GM21529 (cell line): Measurements from ENCODE around the gene WDR53.
"Not testable (repeated sequence)": the region's sequence is repeated elsewhere in the genome, so short reads cannot be mapped to it uniquely, and the experiment has no call there.

Source experiments
- ATAC-seq: cut with Tn5 transposase; IDR thresholded peaks from one replicate; pipeline ENCODE4 v1.9.1; 2021; ENCODE audit not compliant: unreplicated experiment

WDR53 gene

GRCh38 chr3:196568246-196569002 is at the start of gene WDR53, which contains the start of gene FBXO45:
Gene WDR53, minus strand, starts transcription at chr3:196568554. Its CDS starts 7,079 bp downstream, at chr3:196561475.
Gene FBXO45, plus strand, starts transcription at chr3:196568660. Its CDS starts 325 bp downstream, at chr3:196568985.
- ATAC-seq: peak; percentile 96

- ATAC-seq: no peak
Observed at GRCh38 chr3:196617256-196617655, 48.9 kb upstream of the WDR53 start.

DNA sequence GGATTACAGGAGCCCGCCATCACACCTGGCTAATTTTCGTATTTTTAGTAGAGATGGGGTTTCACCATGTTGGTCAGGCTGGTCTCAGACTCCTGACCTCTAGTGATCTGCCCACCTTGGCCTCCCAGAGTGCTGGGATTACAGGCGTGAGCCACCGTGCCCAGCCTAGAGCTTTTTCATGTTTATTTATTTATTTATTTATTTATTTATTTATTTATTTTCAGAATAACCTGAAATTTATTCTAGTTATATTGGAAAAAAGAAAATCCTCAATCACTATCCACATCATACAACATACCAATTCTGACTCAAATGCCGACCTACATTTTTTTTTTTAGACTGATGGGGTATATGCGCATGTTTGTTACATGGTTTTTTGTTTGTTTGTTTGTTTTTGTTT is 46.9 kb upstream of the WDR53 start:
- ATAC-seq: not testable (repeated sequence)

- no peak for ATAC-seq
Observed at GRCh38 chr3:196611761-196612483, 43.6 kb upstream of the WDR53 start.

DNA sequence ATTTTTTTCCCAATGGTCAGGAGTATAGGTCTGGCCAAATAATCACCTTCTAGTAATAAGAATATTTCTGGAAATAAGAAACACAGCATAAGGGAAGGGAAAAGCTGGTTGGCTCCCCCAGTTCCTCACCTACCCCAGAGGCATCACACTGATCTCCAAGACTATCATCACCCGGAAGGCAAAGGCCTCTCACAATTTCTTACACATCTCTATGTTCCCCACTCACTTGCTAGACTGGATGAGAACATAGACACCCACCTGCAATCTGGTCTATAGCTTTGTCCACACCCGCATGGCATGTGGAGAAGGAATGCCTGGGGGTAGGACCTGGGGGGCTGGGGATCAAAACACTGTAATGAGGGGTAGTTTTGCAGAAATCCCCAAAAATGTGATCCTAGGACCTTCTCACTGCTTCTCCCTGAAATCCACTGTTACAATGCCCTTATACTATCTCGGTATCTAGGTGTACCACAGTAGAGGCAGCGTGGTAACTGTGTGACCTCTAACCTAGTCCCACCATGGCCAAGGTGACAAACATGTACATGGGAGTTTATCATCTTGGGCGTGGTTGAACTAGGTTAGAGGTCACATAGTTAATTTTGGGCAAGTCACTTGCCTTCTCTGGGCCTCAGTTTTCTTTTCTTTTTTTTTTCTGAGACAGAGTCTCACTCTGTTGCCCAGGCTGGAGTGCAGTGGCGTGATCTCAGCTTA is 41.6 kb upstream of the WDR53 start:
- no peak for ATAC-seq

GRCh38 chr3:196609343-196609775 is 41.0 kb upstream of the WDR53 start:
- peak; percentile 84 for ATAC-seq

- no peak for ATAC-seq
Observed at GRCh38 chr3:196608693-196609092, 40.3 kb upstream of the WDR53 start.

- ATAC-seq: no peak
Observed at GRCh38 chr3:196604548-196604947, 36.2 kb upstream of the WDR53 start.

- no peak for ATAC-seq
Observed at GRCh38 chr3:196603683-196604082, 35.3 kb upstream of the WDR53 start.

- ATAC-seq: no peak
Observed at GRCh38 chr3:196602673-196603072, 34.3 kb upstream of the WDR53 start.

DNA sequence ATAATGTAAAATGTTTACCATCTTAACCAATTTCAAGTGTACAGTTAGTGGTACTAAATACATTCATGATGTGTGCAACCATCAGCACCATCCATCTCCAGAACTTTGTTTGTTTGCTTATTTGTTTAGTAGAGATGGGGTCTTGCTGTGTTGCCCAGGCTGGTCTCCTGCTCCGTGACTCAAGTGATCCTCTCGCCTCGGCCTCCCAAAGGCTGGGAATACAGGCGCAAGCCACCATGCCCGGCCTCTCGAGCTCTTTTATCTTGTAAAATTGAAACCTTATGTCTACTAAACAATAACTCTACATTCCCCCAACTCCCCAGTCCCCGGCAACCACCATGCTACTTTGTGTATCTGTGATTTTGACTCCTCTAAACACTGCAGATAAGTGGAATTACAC is 32.0 kb upstream of the WDR53 start:
- ATAC-seq: no peak

GRCh38 chr3:196599734-196600128 is 31.4 kb upstream of the WDR53 start:
- ATAC-seq: no peak

GRCh38 chr3:196597971-196598733 is 29.8 kb upstream of the WDR53 start:
- ATAC-seq: not testable (repeated sequence)

DNA sequence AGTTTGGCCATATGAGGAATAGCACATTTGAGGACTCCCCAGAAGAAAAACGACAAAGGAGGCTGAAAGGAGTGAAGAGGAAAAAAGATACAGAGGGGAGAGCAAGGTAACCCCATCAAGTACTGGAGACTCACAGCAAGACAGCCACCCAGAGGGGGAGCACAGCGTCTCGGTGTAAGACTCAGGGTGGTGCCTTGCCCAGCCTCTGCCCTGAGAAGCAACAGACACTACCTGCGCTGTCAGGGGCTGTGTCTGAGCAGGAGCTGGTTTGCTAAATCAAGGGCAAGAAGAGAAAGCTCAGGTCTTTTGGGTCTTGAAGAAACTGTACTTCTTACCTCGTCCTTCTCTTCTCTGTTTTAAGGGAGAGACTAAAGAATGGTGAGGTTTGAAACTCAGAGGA is 28.0 kb upstream of the WDR53 start:
- ATAC-seq: no peak

DNA sequence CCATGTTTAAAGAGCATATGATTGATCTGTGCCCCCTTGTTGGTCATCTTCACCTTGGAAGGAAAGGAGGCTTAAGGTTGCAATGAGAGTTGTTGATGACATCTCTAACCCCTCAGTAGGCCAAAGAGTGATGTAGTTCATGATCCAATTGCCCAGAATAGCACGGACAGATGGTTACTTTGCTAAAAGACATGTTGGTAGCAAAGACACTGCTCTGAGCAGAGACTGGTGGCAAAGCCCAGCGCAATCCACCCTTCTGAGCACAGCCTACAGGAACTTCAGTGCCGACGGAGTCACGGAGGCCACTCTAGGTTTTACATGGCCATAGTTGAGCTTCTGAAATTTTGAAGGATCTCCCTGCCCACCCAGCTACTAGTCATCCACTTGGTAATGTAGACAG is 21.9 kb upstream of the WDR53 start:
- ATAC-seq: no peak

DNA sequence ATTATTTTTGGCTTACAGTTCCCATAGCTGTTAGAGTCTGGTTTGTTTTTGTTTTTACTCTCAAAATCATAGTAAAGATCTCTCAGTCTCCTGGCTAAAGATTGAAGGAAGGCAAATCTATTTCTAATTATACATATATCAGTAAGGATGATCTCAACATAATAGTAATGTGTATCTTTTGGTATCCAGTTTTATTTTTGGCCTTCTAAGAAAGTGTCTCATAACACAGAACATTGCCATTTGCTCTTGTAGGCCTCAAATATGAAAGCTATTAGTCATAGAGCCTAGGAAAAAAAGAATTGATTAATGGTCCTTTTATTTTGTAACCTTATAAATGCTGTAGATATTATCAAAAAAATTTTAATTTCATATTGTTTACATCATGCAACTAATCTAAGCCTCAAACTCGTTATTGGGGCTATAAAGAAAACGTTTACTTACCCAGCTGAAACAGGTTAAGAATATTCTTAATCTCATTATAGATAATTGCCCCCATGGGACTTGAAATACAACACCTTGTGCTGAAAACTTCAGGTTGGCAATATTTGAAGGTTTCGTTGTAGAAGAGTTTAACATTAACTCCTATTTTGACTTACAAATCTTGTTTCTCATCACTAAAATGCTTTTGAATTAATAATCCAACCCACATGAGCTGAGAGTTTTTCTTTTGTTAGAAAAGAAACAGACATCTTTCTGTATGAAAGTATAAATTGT is 16.8 kb upstream of the WDR53 start:
- ATAC-seq: no peak

DNA sequence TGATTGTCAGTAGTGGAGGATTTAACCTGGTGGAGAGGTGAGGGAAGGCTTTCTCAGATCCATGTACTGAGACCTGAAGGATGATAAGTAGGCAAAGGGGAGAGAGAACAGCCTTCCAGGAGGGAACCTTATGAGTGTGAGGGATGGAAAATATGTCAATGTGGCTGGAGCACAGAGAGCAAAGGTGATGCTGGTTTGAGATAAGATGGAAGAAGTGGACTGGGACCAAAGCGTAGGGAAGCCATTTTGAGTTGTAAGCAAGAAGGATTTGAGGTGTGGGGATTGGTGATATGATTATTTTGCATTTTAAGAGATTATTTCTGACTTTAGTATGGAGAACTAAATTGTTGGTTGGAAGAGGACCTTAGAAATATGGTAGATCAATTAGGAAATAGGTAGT is 4.0 kb upstream of the WDR53 start:
- ATAC-seq: no peak

- ATAC-seq: not testable (repeated sequence)
Observed at GRCh38 chr3:196570332-196570731, 2.0 kb upstream of the WDR53 start.

- no peak for ATAC-seq
Observed at GRCh38 chr3:196569003-196569516, 706 bp upstream of the WDR53 start.

DNA sequence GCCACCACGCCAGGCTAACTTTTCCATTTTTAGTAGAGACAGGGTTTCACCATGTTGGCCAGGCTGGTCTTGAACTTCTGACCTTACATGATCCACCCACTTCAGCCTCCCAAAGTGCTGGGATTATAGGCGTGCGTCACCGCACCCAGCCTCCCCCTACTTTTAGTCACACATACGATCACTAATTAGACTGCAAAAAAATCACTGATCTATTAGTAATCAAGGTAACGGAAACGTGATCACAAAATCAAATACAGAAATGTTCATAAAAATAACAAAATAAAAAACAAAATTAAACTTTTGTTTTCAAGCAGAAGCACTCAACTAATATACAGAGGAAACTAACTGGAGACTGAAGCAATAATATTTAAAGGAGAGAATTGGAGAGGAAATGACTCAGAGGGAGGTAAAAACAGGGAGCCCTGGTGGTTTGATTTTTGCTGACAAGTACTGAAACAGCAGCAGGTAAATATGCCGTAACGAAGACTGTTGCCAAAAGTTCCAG is 4.6 kb downstream of the WDR53 start:
- ATAC-seq: no peak
